HEK293T (cell line): Measurements from ENCODE around the gene GLCE.

ENCODE experiments used
- BHLHE40 ChIP-seq: fragments of 450-650 bp; IDR thresholded peaks from 2 replicates; pipeline ENCODE4 v1.6.1; 2016; ENCODE audit warnings: mild to moderate bottlenecking, moderate library complexity, borderline replicate concordance
- FOXM1 ChIP-seq: fragments of 450-650 bp; IDR thresholded peaks from 2 replicates; pipeline ENCODE4 v1.6.1; 2017; ENCODE audit warnings: mild to moderate bottlenecking, borderline replicate concordance
- SP1 ChIP-seq: fragments of 450-650 bp; IDR thresholded peaks from 2 replicates; pipeline ENCODE4 v1.6.1; 2017
- TARDBP ChIP-seq: fragments of 450-650 bp; IDR thresholded peaks from 2 replicates; pipeline ENCODE4 v1.6.1; 2016
- ZNF384 ChIP-seq: fragments of 450-650 bp; IDR thresholded peaks from 2 replicates; pipeline ENCODE4 v1.6.1; 2016
- TF ChIP-seq, protein P1 (sequence below): fragments of 450-650 bp; IDR thresholded peaks from 2 replicates; pipeline ENCODE4 v1.6.1; 2016

DNA sequence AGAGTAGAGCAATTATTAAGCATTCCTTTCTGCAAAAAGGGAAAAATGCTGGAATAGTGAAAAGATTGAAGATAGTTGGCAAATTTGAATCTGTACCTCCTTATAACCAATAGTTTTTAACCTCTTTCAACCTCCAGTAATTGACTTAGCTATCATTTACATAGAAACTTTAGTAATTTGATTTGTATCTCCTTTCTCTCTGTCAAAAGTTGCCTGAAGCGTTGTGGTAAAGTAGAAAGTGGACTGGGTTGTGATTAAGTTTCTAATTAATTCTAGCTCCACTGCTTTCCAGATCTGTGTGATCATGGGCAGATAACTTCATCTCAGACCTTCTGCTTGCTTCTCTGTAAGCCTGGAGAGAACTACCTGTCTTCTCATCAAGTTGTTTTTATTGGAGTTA, 24.8 kb downstream of the GLCE start:
- TF ChIP-seq, protein P1, sequence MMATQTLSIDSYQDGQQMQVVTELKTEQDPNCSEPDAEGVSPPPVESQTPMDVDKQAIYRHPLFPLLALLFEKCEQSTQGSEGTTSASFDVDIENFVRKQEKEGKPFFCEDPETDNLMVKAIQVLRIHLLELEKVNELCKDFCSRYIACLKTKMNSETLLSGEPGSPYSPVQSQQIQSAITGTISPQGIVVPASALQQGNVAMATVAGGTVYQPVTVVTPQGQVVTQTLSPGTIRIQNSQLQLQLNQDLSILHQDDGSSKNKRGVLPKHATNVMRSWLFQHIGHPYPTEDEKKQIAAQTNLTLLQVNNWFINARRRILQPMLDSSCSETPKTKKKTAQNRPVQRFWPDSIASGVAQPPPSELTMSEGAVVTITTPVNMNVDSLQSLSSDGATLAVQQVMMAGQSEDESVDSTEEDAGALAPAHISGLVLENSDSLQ, result no peak
- TF ChIP-seq SP1 (no peak), ZNF384 (no peak), FOXM1 (no peak), BHLHE40 (no peak), TARDBP (no peak)
